Measurements from ENCODE around the gene TTLL3.

Gene TTLL3

DNA sequence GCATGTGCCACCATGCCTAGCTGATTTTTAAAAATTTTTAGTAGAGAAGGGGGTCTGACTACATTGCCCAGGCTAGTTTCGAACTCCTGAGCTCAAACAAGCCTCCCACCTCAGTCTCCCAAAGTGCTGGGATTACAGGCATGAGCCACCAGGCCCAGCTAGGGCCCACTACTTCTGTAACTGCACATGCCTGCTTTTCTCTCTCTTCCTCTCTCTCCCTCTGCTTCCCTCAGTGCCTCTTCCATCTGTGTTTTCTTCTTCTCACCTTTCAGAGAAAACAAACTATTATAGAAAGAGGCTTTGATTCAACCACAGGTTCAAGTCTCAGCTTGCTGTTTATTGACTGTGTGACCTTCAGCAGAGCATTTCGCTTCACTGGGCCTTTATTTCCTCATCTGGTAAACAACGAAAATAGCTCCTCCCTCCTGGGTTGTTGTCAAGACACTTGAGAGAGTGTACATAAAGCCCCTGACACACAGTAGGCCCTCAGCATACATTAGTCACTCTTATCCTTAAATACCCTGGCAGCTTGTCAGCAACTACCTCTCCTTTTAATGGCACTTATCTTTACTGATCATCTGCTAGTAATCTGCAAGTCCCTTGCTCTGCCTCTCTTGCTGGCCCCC, 28.0 kb upstream of the TTLL3 start:
- DNase-seq (ENCODE audit: low spot score) = no peak

DNA sequence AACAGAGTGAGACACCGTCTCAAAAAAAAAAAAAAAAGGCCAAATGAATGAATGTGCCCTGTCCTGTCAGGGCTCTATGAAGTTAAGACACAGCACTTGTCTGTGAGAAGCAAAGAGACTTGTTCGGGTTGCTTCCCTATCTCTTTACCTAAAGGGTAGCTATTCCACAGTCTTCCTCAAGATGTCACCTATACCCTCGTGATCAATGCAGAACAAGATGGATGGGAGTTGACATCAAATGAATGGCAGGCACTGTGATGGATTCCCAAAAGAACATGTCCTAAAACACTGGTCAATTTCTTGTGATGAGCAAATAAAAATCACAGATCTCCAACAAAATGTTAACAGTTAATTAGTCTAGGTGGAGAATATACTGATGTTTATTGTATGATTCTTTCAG, 27.3 kb upstream of the TTLL3 start:
- no peak for DNase-seq (ENCODE audit: low spot score)

- DNase-seq (ENCODE audit: low spot score) = no peak
Observed at GRCh38 chr3:9783954-9784353, 26.1 kb upstream of the TTLL3 start.

GRCh38 chr3:9784965-9785364, 25.1 kb upstream of the TTLL3 start:
- DNase-seq (ENCODE audit: low spot score) = no peak

GRCh38 chr3:9785602-9786001, 24.5 kb upstream of the TTLL3 start:
- DNase-seq (ENCODE audit: low spot score) = no peak

DNA sequence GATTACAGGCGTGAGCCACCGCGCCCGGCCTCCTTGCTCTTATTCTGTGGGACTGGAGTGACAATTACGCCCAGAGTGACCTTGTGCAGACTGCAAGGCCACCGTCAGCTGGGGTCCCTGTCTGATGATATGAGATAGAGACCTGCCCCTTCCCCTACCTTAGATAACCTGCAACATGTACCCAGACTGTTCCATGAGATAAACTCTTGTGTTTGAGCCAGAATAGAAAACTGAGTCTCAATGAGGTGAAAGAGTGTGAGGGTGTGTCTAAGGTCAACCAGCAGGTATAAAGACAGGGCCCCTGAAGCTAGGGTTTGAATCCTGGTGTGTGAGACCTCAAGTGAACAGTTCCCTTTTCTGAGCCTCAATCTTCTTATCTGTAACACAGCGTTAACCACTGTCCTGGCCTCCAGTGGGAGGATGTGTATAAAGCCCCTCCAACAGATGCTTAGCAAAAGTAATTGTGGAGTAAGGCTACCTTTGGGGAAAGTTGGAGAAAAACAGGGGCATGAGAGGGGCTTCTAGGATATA, 23.8 kb upstream of the TTLL3 start:
- no peak for DNase-seq (ENCODE audit: low spot score)

DNA sequence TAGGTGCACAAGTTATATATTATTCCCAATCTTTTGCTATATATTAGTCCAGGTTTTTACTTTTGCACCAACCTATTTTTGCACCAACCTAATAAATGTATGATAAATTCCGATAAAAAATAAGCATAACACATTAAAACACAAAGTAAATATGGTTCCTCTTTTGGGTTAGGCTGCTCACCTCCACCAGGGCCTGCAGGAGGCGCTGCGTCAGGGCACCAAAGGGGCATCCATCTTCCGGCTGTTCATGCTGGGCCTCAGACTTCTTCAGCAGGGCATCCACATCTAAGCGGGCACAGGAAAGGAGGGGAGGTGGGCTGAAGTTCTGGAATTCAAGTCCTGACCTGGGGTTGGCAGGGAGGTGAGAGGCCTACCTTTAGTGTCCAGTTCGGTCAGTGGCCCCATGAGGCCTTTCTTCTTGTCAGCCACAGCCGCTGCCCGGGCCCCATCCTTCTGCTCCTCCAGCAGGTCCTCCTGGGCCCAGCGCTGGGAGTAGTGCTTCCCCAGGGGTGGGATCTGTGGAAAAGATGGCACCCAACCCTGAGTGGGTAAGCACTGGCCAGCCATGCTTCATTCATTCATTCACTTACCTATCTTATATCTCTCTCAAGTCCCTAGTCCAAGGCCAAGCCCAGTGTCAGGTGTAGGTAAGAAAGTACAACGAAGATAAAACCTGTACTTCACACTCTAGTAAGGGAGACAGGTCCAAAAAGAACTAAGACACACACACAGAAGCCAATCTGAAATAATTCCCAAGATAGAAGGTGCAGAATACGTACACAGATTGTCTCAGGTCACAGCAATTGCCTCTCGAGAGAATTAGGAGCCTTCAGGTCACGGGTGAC, 23.0 kb upstream of the TTLL3 start:
- DNase-seq (ENCODE audit: low spot score) = no peak

- no peak for DNase-seq (ENCODE audit: low spot score)
Observed at GRCh38 chr3:9787714-9788113, 22.3 kb upstream of the TTLL3 start.

GRCh38 chr3:9791127-9791526, 18.9 kb upstream of the TTLL3 start:
- DNase-seq (ENCODE audit: low spot score) = no peak

- no peak for DNase-seq (ENCODE audit: low spot score)
Observed at GRCh38 chr3:9791790-9792404, 18.2 kb upstream of the TTLL3 start.

- peak; percentile 97 for DNase-seq (ENCODE audit: low spot score)
Observed at GRCh38 chr3:9792405-9793160, 17.5 kb upstream of the TTLL3 start, which contains the start of the genes ARPC4 and TADA3. Gene ARPC4, plus strand, starts transcription at chr3:9793082. Its CDS starts 40 bp downstream, at chr3:9793122. Gene TADA3, minus strand, starts transcription at chr3:9792473. Its CDS starts 1,007 bp downstream, at chr3:9791466.

DNA sequence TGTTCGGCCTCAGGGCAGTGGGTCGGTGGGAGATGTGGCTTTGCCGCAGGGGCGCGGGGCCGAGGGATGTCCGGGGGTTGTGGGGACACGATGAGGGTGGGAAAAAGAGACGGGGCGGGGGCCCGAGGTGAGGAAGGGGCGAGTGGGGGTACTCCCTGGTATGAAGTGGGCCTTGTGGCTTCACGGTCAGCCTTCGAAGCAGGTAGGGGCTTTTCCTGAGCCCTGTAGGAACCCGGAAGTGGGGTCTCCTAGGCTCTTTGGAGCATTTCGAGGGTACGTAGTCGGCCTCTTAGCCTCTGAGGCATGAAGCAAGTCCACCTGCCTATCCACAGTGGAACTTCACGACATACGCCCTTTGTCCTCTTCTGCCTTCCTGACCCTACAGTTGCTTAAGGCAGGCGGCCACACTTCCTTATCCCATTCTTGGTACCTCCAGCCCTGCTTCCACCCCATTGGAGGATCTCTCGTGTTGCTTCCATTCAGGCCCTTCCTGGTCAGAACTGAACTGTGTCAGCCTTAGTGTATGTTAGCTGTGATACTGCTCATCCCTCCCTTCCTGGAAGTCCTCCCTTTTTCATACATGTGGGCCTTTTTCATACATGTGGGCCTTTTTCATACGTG, 16.8 kb upstream of the TTLL3 start:
- DNase-seq (ENCODE audit: low spot score) = peak; percentile 24

DNA sequence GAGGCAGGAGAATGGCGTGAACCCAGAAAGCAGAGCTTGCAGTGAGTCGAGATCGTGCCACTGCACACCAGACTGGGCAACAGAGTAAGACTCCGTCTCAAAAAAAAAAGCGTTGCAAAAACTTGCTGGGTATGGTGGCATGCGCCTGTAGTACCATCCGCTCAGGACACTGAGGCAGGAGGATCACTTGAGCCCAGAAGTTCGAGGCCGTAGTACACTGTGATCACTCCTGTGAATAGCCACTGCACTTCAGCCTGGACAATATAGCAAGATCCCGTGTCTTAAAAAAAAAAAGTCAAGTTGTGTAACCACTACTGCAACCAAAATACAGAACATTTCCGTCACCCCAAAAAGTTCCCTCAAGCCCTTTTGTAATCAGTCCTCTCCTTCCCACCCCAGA, 15.7 kb upstream of the TTLL3 start:
- DNase-seq (ENCODE audit: low spot score) = no peak

- no peak for DNase-seq (ENCODE audit: low spot score)
Observed at GRCh38 chr3:9795207-9795606, 14.9 kb upstream of the TTLL3 start.

- DNase-seq (ENCODE audit: low spot score) = no peak
Observed at GRCh38 chr3:9797196-9797945, 12.7 kb upstream of the TTLL3 start.

- DNase-seq (ENCODE audit: low spot score) = no peak
Observed at GRCh38 chr3:9800529-9800928, 9.5 kb upstream of the TTLL3 start.

GRCh38 chr3:9803494-9803893, 6.6 kb upstream of the TTLL3 start:
- DNase-seq (ENCODE audit: low spot score) = no peak

DNA sequence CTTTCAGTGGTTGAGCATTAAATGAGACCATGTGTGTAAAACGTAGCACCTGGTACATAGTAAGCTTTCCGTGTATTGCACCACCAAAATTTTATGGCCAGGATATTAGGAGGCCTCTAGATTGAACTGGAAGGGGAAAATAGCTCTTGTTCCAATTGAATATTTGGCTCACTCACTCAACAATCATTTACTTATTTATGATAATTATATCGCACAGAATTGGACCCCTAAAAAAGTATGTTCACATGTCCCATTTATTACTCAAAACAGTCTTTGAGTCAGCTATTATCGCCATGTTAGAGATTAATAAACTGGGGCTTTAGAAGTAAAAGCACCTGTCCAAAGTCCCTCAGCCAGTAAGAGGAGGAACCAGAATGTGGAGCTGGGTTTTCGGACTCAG, 5.1 kb upstream of the TTLL3 start:
- no peak for DNase-seq (ENCODE audit: low spot score)

- DNase-seq (ENCODE audit: low spot score) = no peak
Observed at GRCh38 chr3:9806137-9806536, 3.9 kb upstream of the TTLL3 start.

- DNase-seq (ENCODE audit: low spot score) = no peak
Observed at GRCh38 chr3:9806688-9807589, 3.1 kb upstream of the TTLL3 start.

Data from cerebellar cortex (tissue), 1 donor.